GM18526 (cell line): ENCODE data around the gene NTN5.

Experiments
- POLR2A ChIP-seq: IDR thresholded peaks from 3 replicates; pipeline ENCODE4 v1.6.1; 2011; ENCODE audit not compliant: insufficient read length; ENCODE audit errors: extremely low read depth

The NTN5 gene

GRCh38 chr19:48672994-48673393 is at the start of gene NTN5:
TSS of gene NTN5 (minus strand) at chr19:48673017. CDS start at chr19:48670986, 2,031 bp downstream.
- TF ChIP-seq POLR2A = no peak

GRCh38 chr19:48722196-48722708 is 49.4 kb upstream of the NTN5 start:
- no peak for TF ChIP-seq POLR2A

GRCh38 chr19:48720613-48721296 is 47.9 kb upstream of the NTN5 start:
- TF ChIP-seq POLR2A = peak; percentile 48

GRCh38 chr19:48720251-48720612 is 47.4 kb upstream of the NTN5 start:
- no peak for TF ChIP-seq POLR2A

- TF ChIP-seq POLR2A = no peak
These were observed 46.7 kb upstream of the NTN5 start, which contains the start of gene MAMSTR for GRCh38 chr19:48719263-48720171. TSS of gene MAMSTR (minus strand) at chr19:48719725. CDS start at chr19:48719031, 694 bp downstream.

GRCh38 chr19:48718711-48719231 is 46.0 kb upstream of the NTN5 start:
- no peak for TF ChIP-seq POLR2A

- no peak for TF ChIP-seq POLR2A
These were observed 43.9 kb upstream of the NTN5 start for GRCh38 chr19:48716562-48717291.

GRCh38 chr19:48715681-48716171 is 42.9 kb upstream of the NTN5 start:
- no peak for TF ChIP-seq POLR2A

GRCh38 chr19:48714759-48715675 is 42.2 kb upstream of the NTN5 start:
- TF ChIP-seq POLR2A = no peak

- TF ChIP-seq POLR2A = peak; percentile 51
These were observed 41.3 kb upstream of the NTN5 start for GRCh38 chr19:48713864-48714755.

GRCh38 chr19:48713041-48713863 is 40.4 kb upstream of the NTN5 start:
- no peak for TF ChIP-seq POLR2A

- TF ChIP-seq POLR2A = no peak
These were observed 38.4 kb upstream of the NTN5 start for GRCh38 chr19:48711106-48711662.
